Prostate gland (tissue), 2 donors: ENCODE data around the gene BBS9. TPM values are rescaled to one million over a fixed set of nuclear protein-coding genes. Genes with fewer than 3 reads are reported as not detected.

Experiments used
- DNase-seq: peaks from one replicate; pipeline ENCODE4 v3.0.0-alpha.2; 2019; ENCODE audit warnings: low spot score
- H3K27ac ChIP-seq, 2 donors: fragments of 200-600 bp; sonication (generic); 2 replicates each; pipeline ENCODE4 v1.5.1; 2017 to 2019
- H3K27me3 ChIP-seq: fragments of 200-600 bp; sonication (generic); replicated peaks from 2 replicates; pipeline ENCODE4 v1.5.1; 2019; ENCODE audit not compliant: insufficient read depth
- H3K36me3 ChIP-seq, 2 donors: fragments of 200-600 bp; sonication (generic); 1 replicate in 1 of 2; 2 replicates in 1 of 2; pipeline versions ENCODE4 v1.5.1 to v1.8.1; 2017 to 2019
- H3K4me1 ChIP-seq: fragments of 200-600 bp; sonication (generic); replicated peaks from 2 replicates; pipeline ENCODE4 v1.5.1; 2019
- H3K4me3 ChIP-seq, 2 donors: fragments of 200-600 bp; sonication (generic); 2 replicates each; pipeline ENCODE4 v1.5.1; 2017 to 2019
- H3K9me3 ChIP-seq: fragments of 200-600 bp; sonication (generic); 2 replicates; pipeline ENCODE4 v1.5.1; 2017
- POLR2A ChIP-seq: fragments of 450-650 bp; IDR thresholded peaks from one replicate; pipeline ENCODE4 v1.6.1; 2016; ENCODE audit warnings: antibody characterized with exemption, mild to moderate bottlenecking
- POLR2AphosphoS5 ChIP-seq: sonication (generic); formaldehyde crosslinking; IDR thresholded peaks from one replicate; pipeline ENCODE4 v1.6.1; 2017; ENCODE audit warnings: antibody characterized with exemption
- WGBS: methylation state at CpG from one replicate; pipeline ENCODE4 v1.1.5; 2018; 5-methylcytosine and 5-hydroxymethylcytosine counted together
- intact Hi-C: fragments of 100-400 bp; cut with DNase I; formaldehyde crosslinking; loops from one replicate; pipeline ENCODE4 v1.14.2; 2022
- total RNA-seq, 2 donors: library from RNA; depleted of rRNA; stranded (reverse); fragments of >200 nt; gene quantifications; one replicate each; pipeline ENCODE4 v1.1.0, GENCODE V29; 2016
- TF ChIP-seq, protein P1 (sequence below), 4 experiments: fragments of 200-600 bp in 2 of 4; fragments of 450-650 bp in 2 of 4; sonication (generic) in 2 of 4; IDR thresholded peaks; 1 replicate in 3 of 4; 2 replicates in 1 of 4; pipeline ENCODE4 v1.5.1; 2016 to 2019; ENCODE audit warnings: antibody characterized with exemption in 4 of 4, mild to moderate bottlenecking in 2 of 4, moderate library complexity in 2 of 4

BBS9 gene
- total RNA-seq, 2 donors from 2014 or later = 19.6 to 36.8 TPM

- DNase-seq = no peak
- H3K9me3 ChIP-seq = no peaks in the 10 kb centered on the region
- intact Hi-C loops = no loop called here
- TF ChIP-seq, protein P1, sequence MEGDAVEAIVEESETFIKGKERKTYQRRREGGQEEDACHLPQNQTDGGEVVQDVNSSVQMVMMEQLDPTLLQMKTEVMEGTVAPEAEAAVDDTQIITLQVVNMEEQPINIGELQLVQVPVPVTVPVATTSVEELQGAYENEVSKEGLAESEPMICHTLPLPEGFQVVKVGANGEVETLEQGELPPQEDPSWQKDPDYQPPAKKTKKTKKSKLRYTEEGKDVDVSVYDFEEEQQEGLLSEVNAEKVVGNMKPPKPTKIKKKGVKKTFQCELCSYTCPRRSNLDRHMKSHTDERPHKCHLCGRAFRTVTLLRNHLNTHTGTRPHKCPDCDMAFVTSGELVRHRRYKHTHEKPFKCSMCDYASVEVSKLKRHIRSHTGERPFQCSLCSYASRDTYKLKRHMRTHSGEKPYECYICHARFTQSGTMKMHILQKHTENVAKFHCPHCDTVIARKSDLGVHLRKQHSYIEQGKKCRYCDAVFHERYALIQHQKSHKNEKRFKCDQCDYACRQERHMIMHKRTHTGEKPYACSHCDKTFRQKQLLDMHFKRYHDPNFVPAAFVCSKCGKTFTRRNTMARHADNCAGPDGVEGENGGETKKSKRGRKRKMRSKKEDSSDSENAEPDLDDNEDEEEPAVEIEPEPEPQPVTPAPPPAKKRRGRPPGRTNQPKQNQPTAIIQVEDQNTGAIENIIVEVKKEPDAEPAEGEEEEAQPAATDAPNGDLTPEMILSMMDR (IDR thresholded peaks at IDR 0.05) = no peak
- TF ChIP-seq POLR2A (no peak), POLR2AphosphoS5 (no peak)
- WGBS = 94% methylated on average over 3 of the region's 3 CpGs
- H3K4me3 ChIP-seq = no peak overlapping the region
- no peaks in the 10 kb centered on the region for H3K36me3 ChIP-seq
- no peaks in the 10 kb centered on the region for H3K4me1 ChIP-seq
- H3K27me3 ChIP-seq = no peaks in the 10 kb centered on the region
- no peak overlapping the region for H3K27ac ChIP-seq
Observed at GRCh38 chr7:33373195-33373594, 243.8 kb downstream of the BBS9 start.

GRCh38 chr7:33379891-33380525, 250.6 kb downstream of the BBS9 start:
- Histone ChIP-seq H3K4me3 (no peak overlapping the region), H3K4me1 (no peaks in the 10 kb centered on the region), H3K9me3 (no peaks in the 10 kb centered on the region), H3K27me3 (no peaks in the 10 kb centered on the region), H3K27ac (no peak overlapping the region), H3K36me3 (no peaks in the 10 kb centered on the region)
- TF ChIP-seq, protein P1 (IDR thresholded peaks at IDR 0.05) = no peak
- TF ChIP-seq POLR2A (no peak), POLR2AphosphoS5 (no peak)
- no peak for DNase-seq
- intact Hi-C loops = no loop called here
- WGBS = 92% methylated on average over 4 of the region's 4 CpGs

DNA sequence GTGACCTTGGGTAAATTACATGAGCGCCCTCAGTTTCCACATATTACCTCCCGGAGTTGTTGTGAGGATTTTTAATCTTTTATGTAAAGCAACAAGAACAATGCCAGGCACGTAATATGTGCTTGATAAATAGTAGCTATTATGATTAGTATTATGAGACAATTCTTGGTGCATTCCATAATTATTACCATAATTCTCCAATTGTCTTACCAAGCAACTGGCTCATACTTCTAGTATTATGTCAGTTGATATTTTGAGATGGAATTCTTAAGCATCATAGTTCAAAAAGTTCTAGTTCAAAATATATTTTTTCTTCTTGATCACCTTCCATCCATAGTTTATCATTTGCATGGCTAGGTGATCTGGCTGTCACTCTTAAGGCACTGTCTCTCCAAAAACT, 259.0 kb downstream of the BBS9 start:
- 97% methylated on average over 3 of the region's 3 CpGs for WGBS
- no peaks in the 10 kb centered on the region for H3K9me3 ChIP-seq
- TF ChIP-seq POLR2AphosphoS5 (no peak), POLR2A (no peak)
- TF ChIP-seq, protein P1 (IDR thresholded peaks at IDR 0.05) = no peak
- H3K4me3 ChIP-seq = no peak overlapping the region
- H3K4me1 ChIP-seq = no peaks in the 10 kb centered on the region
- no peaks in the 10 kb centered on the region for H3K27me3 ChIP-seq
- DNase-seq = no peak
- H3K27ac ChIP-seq = no peak overlapping the region
- no peaks in the 10 kb centered on the region for H3K36me3 ChIP-seq
- intact Hi-C loops = no loop called here

- Histone ChIP-seq H3K9me3 (no peaks in the 10 kb centered on the region), H3K4me1 (no peaks in the 10 kb centered on the region), H3K27ac (no peak overlapping the region), H3K36me3 (no peaks in the 10 kb centered on the region), H3K27me3 (no peaks in the 10 kb centered on the region), H3K4me3 (no peak overlapping the region)
- no peak for DNase-seq
- WGBS = 50% methylated on average over 1 of the region's 1 CpG
- no peak for TF ChIP-seq POLR2A
- no peak for TF ChIP-seq POLR2AphosphoS5
- TF ChIP-seq, protein P1 (IDR thresholded peaks at IDR 0.05) = no peak
- intact Hi-C loops = no loop called here
Observed at GRCh38 chr7:33392148-33392547, 262.8 kb downstream of the BBS9 start.

DNA sequence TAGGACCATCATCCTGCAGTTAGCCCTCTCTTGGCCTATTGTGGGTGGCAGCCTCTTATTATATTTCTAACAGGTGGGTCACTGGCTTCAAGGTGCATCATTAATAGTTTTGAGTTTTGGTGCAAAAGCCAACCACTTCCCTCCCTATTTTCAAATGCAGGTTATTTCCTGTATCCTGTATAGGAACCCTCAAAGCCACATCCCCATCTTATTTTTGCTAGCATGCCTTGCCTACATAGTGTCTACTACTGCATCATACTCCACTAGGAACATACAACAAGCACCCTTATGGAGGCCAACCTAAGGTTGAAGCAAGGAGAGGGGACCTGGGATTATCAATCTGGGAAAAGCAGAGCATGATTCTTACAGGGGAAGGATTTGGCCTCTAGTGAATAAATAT, 264.4 kb downstream of the BBS9 start:
- Histone ChIP-seq H3K9me3 (no peaks in the 10 kb centered on the region), H3K27me3 (no peaks in the 10 kb centered on the region), H3K27ac (no peak overlapping the region), H3K4me1 (no peaks in the 10 kb centered on the region), H3K4me3 (no peak overlapping the region), H3K36me3 (no peaks in the 10 kb centered on the region)
- intact Hi-C loops = no loop called here
- no peak for TF ChIP-seq POLR2A
- TF ChIP-seq, protein P1 (IDR thresholded peaks at IDR 0.05) = no peak
- no peak for TF ChIP-seq POLR2AphosphoS5
- no peak for DNase-seq
